IPS-20b (cell line): Measurements from ENCODE around the gene IQCE.

Source experiments
- H3K27ac ChIP-seq: one replicate; pipeline ENCODE4 v1.5.1; 2013; ENCODE audit warnings: low read length
- H3K27me3 ChIP-seq: 2 replicates; pipeline ENCODE4 v1.6.1; 2013; ENCODE audit warnings: mild to moderate bottlenecking, low read length, inconsistent platforms; ENCODE audit not compliant: insufficient read depth
- H3K36me3 ChIP-seq: 2 replicates; pipeline ENCODE4 v1.6.1; 2013; ENCODE audit warnings: low read depth, mild to moderate bottlenecking, inconsistent platforms, low read length, moderate library complexity; ENCODE audit not compliant: insufficient read depth
- H3K4me1 ChIP-seq: 2 replicates; pipeline ENCODE4 v1.6.1; 2013; ENCODE audit warnings: mild to moderate bottlenecking, control low read depth, inconsistent platforms, low read length, moderate library complexity; ENCODE audit not compliant: insufficient read depth
- H3K4me3 ChIP-seq: 2 replicates; pipeline ENCODE4 v1.5.1; 2013; ENCODE audit warnings: mild to moderate bottlenecking, low read length, inconsistent platforms
- H3K9ac ChIP-seq: 2 replicates; pipeline ENCODE4 v1.6.1; 2013; ENCODE audit warnings: low read depth, mild to moderate bottlenecking, inconsistent platforms, low read length, moderate library complexity
- H3K9me3 ChIP-seq: 2 replicates; pipeline ENCODE4 v1.6.1; 2013; ENCODE audit warnings: mild to moderate bottlenecking, low read depth, low read length, inconsistent platforms; ENCODE audit not compliant: insufficient read depth

IQCE gene

GRCh38 chr7:2593036-2593727 lies 34.4 kb downstream of the IQCE start:
- Histone ChIP-seq H3K27ac (no peak overlapping the region), H3K4me3 (no peak overlapping the region), H3K4me1 (no peaks in the 10 kb centered on the region), H3K27me3 (no peaks in the 10 kb centered on the region), H3K36me3 (peaks cover 4% of the 10 kb centered on the region; the same call in 1 of the 2 replicates), H3K9ac (no peak overlapping the region), H3K9me3 (no peaks in the 10 kb centered on the region)

- H3K9ac ChIP-seq = no peak overlapping the region
- H3K27ac ChIP-seq = no peak overlapping the region
These were observed 35.8 kb downstream of the IQCE start for GRCh38 chr7:2594599-2594998.

GRCh38 chr7:2595258-2595860 lies 36.6 kb downstream of the IQCE start:
- Histone ChIP-seq H3K27ac (no peak overlapping the region), H3K4me3 (no peak overlapping the region), H3K9ac (no peak overlapping the region), H3K36me3 (peaks cover 8% of the 10 kb centered on the region; the same call in 1 of the 2 replicates), H3K27me3 (no peaks in the 10 kb centered on the region), H3K4me1 (no peaks in the 10 kb centered on the region), H3K9me3 (no peaks in the 10 kb centered on the region)

More at GRCh38 chr7:2594599-2594998, 35.8 kb downstream of the IQCE start:
- H3K9me3 ChIP-seq = no peaks in the 10 kb centered on the region
- H3K36me3 ChIP-seq = peaks cover 8% of the 10 kb centered on the region; the same call in 1 of the 2 replicates
- no peaks in the 10 kb centered on the region for H3K27me3 ChIP-seq
- no peaks in the 10 kb centered on the region for H3K4me1 ChIP-seq
- no peak overlapping the region for H3K4me3 ChIP-seq

- Histone ChIP-seq H3K27ac (no peak overlapping the region), H3K9me3 (no peaks in the 10 kb centered on the region), H3K36me3 (peaks cover 8% of the 10 kb centered on the region; the same call in 1 of the 2 replicates), H3K4me3 (no peak overlapping the region), H3K27me3 (no peaks in the 10 kb centered on the region), H3K4me1 (no peaks in the 10 kb centered on the region), H3K9ac (no peak overlapping the region)
These were observed 37.9 kb downstream of the IQCE start for GRCh38 chr7:2596464-2597272.

- no peak overlapping the region for H3K9ac ChIP-seq
- H3K36me3 ChIP-seq = peaks cover 8% of the 10 kb centered on the region; the same call in 1 of the 2 replicates
These were observed 38.5 kb downstream of the IQCE start for GRCh38 chr7:2597273-2597640.

GRCh38 chr7:2598154-2598823 lies 39.5 kb downstream of the IQCE start:
- Histone ChIP-seq H3K4me1 (no peaks in the 10 kb centered on the region), H3K4me3 (no peak overlapping the region), H3K9me3 (no peaks in the 10 kb centered on the region), H3K27me3 (no peaks in the 10 kb centered on the region), H3K36me3 (peaks cover 8% of the 10 kb centered on the region; the same call in 1 of the 2 replicates), H3K27ac (no peak overlapping the region), H3K9ac (no peak overlapping the region)

More at GRCh38 chr7:2597273-2597640, 38.5 kb downstream of the IQCE start:
- H3K4me1 ChIP-seq = no peaks in the 10 kb centered on the region
- H3K9me3 ChIP-seq = no peaks in the 10 kb centered on the region
- H3K27ac ChIP-seq = no peak overlapping the region
- H3K27me3 ChIP-seq = no peaks in the 10 kb centered on the region
- H3K4me3 ChIP-seq = no peak overlapping the region

- Histone ChIP-seq H3K36me3 (0 out of 2 replicates have a peak, but pooled peaks cover 3% of the 10 kb centered on the region), H3K9me3 (no peaks in the 10 kb centered on the region), H3K9ac (no peak overlapping the region; the same call in 1 of the 2 replicates), H3K27me3 (no peaks in the 10 kb centered on the region), H3K27ac (no peak overlapping the region), H3K4me1 (no peaks in the 10 kb centered on the region), H3K4me3 (no peak overlapping the region)
These were observed 42.3 kb downstream of the IQCE start for GRCh38 chr7:2601065-2601464.

GRCh38 chr7:2601907-2602306 lies 43.1 kb downstream of the IQCE start:
- Histone ChIP-seq H3K4me3 (no peak overlapping the region), H3K27ac (no peak overlapping the region), H3K9ac (no peak overlapping the region), H3K9me3 (no peaks in the 10 kb centered on the region), H3K27me3 (no peaks in the 10 kb centered on the region), H3K36me3 (0 out of 2 replicates have a peak, but pooled peaks cover 3% of the 10 kb centered on the region), H3K4me1 (no peaks in the 10 kb centered on the region)

- Histone ChIP-seq H3K36me3 (0 out of 2 replicates have a peak, but pooled peaks cover 3% of the 10 kb centered on the region), H3K9me3 (no peaks in the 10 kb centered on the region), H3K4me3 (no peak overlapping the region), H3K9ac (no peak overlapping the region), H3K27me3 (no peaks in the 10 kb centered on the region), H3K27ac (no peak overlapping the region), H3K4me1 (no peaks in the 10 kb centered on the region; the same call in 1 of the 2 replicates)
These were observed 43.7 kb downstream of the IQCE start for GRCh38 chr7:2602406-2603043.

GRCh38 chr7:2603044-2603965 lies 44.5 kb downstream of the IQCE start:
- Histone ChIP-seq H3K36me3 (0 out of 2 replicates have a peak, but pooled peaks cover 3% of the 10 kb centered on the region), H3K9me3 (no peaks in the 10 kb centered on the region), H3K9ac (no peak overlapping the region), H3K27ac (no peak overlapping the region), H3K4me3 (no peak overlapping the region), H3K27me3 (no peaks in the 10 kb centered on the region), H3K4me1 (no peaks in the 10 kb centered on the region; the same call in 1 of the 2 replicates)
